K562 (cell line): ENCODE data around the gene VPS33A. TPM values are rescaled to one million over a fixed set of nuclear protein-coding genes. Genes with fewer than 3 reads are reported as not detected.

Source experiments
- ARID3B ChIP-seq: fragments of 250-450 bp; sonication (Bioruptor Pico); IDR thresholded peaks from 2 replicates; pipeline ENCODE4 v1.4.0; 2020; ENCODE audit warnings: borderline replicate concordance
- BACH1 ChIP-seq: fragments of 200-800 bp; sonication (Bioruptor generic); IDR thresholded peaks from 2 replicates; pipeline ENCODE4 v1.6.1; 2016; ENCODE audit warnings: missing genetic modification characterization, missing compliant biosample characterization
- CGGBP1 ChIP-seq: fragments of 250-450 bp; sonication (Bioruptor Pico); IDR thresholded peaks from 2 replicates; pipeline ENCODE4 v1.9.0; 2021; ENCODE audit warnings: mild to moderate bottlenecking
- CTCF ChIP-seq, 3 experiments: IDR thresholded peaks in 2 of 3; conservative IDR thresholded peaks in 1 of 3; 2 replicates each; pipeline ENCODE4 v1.5.1; 2011 to 2012; ENCODE audit warnings: low read length in 3 of 3, mild to moderate bottlenecking in 3 of 3, control low read depth in 2 of 3, improper control_type of control experiment in 1 of 3, inconsistent platforms in 1 of 3, low read depth in 1 of 3, mixed read lengths in 1 of 3, moderate library complexity in 1 of 3; ENCODE audit not compliant: insufficient read depth in 2 of 3
- GABPB2 ChIP-seq: fragments of 250-450 bp; sonication (Bioruptor Pico); conservative IDR thresholded peaks from 2 replicates; pipeline ENCODE4 v1.5.1; 2021; ENCODE audit warnings: mild to moderate bottlenecking
- GMEB1 ChIP-seq: fragments of 250-450 bp; sonication (Bioruptor Pico); IDR thresholded peaks from 2 replicates; pipeline ENCODE4 v1.4.0; 2020; ENCODE audit warnings: mild to moderate bottlenecking
- HNRNPLL ChIP-seq: fragments of 200-400 bp; formaldehyde crosslinking; IDR thresholded peaks from 2 replicates; pipeline ENCODE4 v1.6.1; 2017; ENCODE audit warnings: low read length, low read depth, mild to moderate bottlenecking; ENCODE audit not compliant: poor library complexity, severe bottlenecking
- HNRNPUL1 ChIP-seq: fragments of 200-400 bp; formaldehyde crosslinking; IDR thresholded peaks from 2 replicates; pipeline ENCODE4 v1.6.1; 2017; ENCODE audit warnings: low read length
- KLF13 ChIP-seq: fragments of 450-650 bp; IDR thresholded peaks from 2 replicates; pipeline ENCODE4 v1.6.1; 2016; ENCODE audit warnings: missing genetic modification characterization, low read depth, mild to moderate bottlenecking, missing compliant biosample characterization, moderate library complexity, borderline replicate concordance
- MYC ChIP-seq, 2 experiments: fragments of 250-450 bp in 1 of 2; sonication (Bioruptor Pico) in 1 of 2; IDR thresholded peaks; 2 replicates each; pipeline versions ENCODE4 v1.5.1 to v1.6.1; 2012 to 2021; ENCODE audit warnings: low read depth in 2 of 2, borderline replicate concordance in 1 of 2, improper control_type of control experiment in 1 of 2, low read length in 1 of 2, mild to moderate bottlenecking in 1 of 2, moderate library complexity in 1 of 2
- NR0B1 ChIP-seq: fragments of 450-650 bp; IDR thresholded peaks from one replicate; pipeline ENCODE4 v1.6.1; 2018; ENCODE audit warnings: mild to moderate bottlenecking, moderate library complexity; ENCODE audit not compliant: partially characterized antibody
- RBM17 ChIP-seq: fragments of 200-400 bp; formaldehyde crosslinking; IDR thresholded peaks from 2 replicates; pipeline ENCODE4 v1.6.1; 2017; ENCODE audit warnings: low read depth, mild to moderate bottlenecking, low read length, borderline replicate concordance
- RBM25 ChIP-seq: fragments of 200-400 bp; formaldehyde crosslinking; IDR thresholded peaks from 2 replicates; pipeline ENCODE4 v1.6.1; 2018; ENCODE audit warnings: low read length, low read depth, moderate library complexity; ENCODE audit not compliant: severe bottlenecking
- SMAD2 ChIP-seq: fragments of 150-350 bp; IDR thresholded peaks from 2 replicates; pipeline ENCODE4 v1.6.1; 2014; ENCODE audit warnings: low read depth, mild to moderate bottlenecking, low read length
- SP1 ChIP-seq: sonication (generic); formaldehyde crosslinking; IDR thresholded peaks from 2 replicates; pipeline ENCODE4 v1.8.1; 2022; ENCODE audit warnings: mild to moderate bottlenecking, missing genetic modification reagents
- TBP ChIP-seq: optimal IDR thresholded peaks from 2 replicates; pipeline ENCODE3; 2011; ENCODE audit warnings: low read depth, low read length, improper control_type of control experiment
- TCF3 ChIP-seq: sonication (generic); formaldehyde crosslinking; IDR thresholded peaks from 2 replicates; pipeline ENCODE4 v1.4.0; 2020; ENCODE audit warnings: mild to moderate bottlenecking, missing genetic modification reagents
- ZNF23 ChIP-seq: fragments of 250-450 bp; sonication (Bioruptor Pico); IDR thresholded peaks from 2 replicates; pipeline ENCODE4 v1.4.0; 2020; ENCODE audit warnings: mild to moderate bottlenecking
- ZNF408 ChIP-seq: fragments of 250-450 bp; sonication (Bioruptor Pico); IDR thresholded peaks from 2 replicates; pipeline ENCODE4 v1.4.0; 2020; ENCODE audit warnings: low read depth, mild to moderate bottlenecking, moderate library complexity
- ZNF77 ChIP-seq: fragments of 250-450 bp; sonication (Bioruptor Pico); IDR thresholded peaks from 2 replicates; pipeline ENCODE4 v1.5.0; 2020
- ZZZ3 ChIP-seq: fragments of 450-650 bp; IDR thresholded peaks from 2 replicates; pipeline ENCODE4 v1.6.1; 2016; ENCODE audit warnings: antibody characterized with exemption, mild to moderate bottlenecking, moderate library complexity
- polyA plus RNA-seq, 8 experiments: library from polyadenylated mRNA; depleted of rRNA in 4 of 8; stranded (reverse) in 5 of 8; unstranded in 3 of 8; fragments of >200 nt; fragmentation: Nextera tagmentation in 2 of 8; fragmentation: Illumina TruSeq in 1 of 8; extraction: Ambion mirVana in 2 of 8; extraction: Trizol in 1 of 8; gene quantifications; 2 replicates each; pipeline versions ENCODE4 v1.2.1 to v1.2.3, GENCODE V29; 2011 to 2014; ENCODE audit warnings: inconsistent platforms in 1 of 8, missing spikeins in 1 of 8
- total RNA-seq, 7 experiments: library from RNA; depleted of rRNA in 6 of 7; stranded (reverse); fragments of >200 nt in 6 of 7; fragmentation: Illumina TruSeq in 2 of 7; extraction: Trizol in 2 of 7; gene quantifications; 2 replicates each; pipeline versions ENCODE4 v1.2.1 to v1.2.3, GENCODE V29; 2011 to 2021; ENCODE audit warnings: low replicate concordance in 1 of 7

The VPS33A gene
- total and polyA plus RNA-seq, 9 of the 15 experiments (the other 6 are each of a cell fraction or from before 2014, with no cell fraction given): 10.6 to 34.3 (median 25.3) TPM

GRCh38 chr12:122226366-122227125 lies 39.7 kb downstream of the VPS33A start (continued):
- TF ChIP-seq CTCF (IDR thresholded peaks at IDR 0.05 in 2 of 3, conservative IDR thresholded peaks at IDR 0.05 in 1 of 3; ENCODE audit: insufficient read depth in 2 of 3, low read depth in 1 of 3, low read length in 3 of 3) (no peak), SMAD2 (no peak), KLF13 (tag) (no peak; the same call in 1 of the 2 replicates), TBP (no peak), ZZZ3 (no peak), HNRNPUL1 (no peak), BACH1 (tag) (no peak), NR0B1 (no peak), TCF3 (CRISPR knock-in tag) (peak; percentile 31; the same call in 1 of the 2 replicates), GABPB2 (CRISPR knock-in tag) (no peak), GMEB1 (CRISPR knock-in tag) (no peak), MYC (IDR thresholded peaks at IDR 0.05; ENCODE audit: low read depth, low read length) (peak; percentile 72), MYC (CRISPR knock-in tag; IDR thresholded peaks at IDR 0.05; ENCODE audit: borderline replicate concordance, low read depth) (no peak), ZNF23 (CRISPR knock-in tag) (no peak), ARID3B (CRISPR knock-in tag) (no peak), ZNF77 (CRISPR knock-in tag) (no peak), CGGBP1 (CRISPR knock-in tag) (no peak), ZNF408 (CRISPR knock-in tag) (no peak), SP1 (no peak), RBM17 (no peak), HNRNPLL (no peak), RBM25 (no peak)
